Left ventricle myocardium superior (tissue), 1 donor: ENCODE data around the gene ACVR1C. TPM values are rescaled to one million over a fixed set of nuclear protein-coding genes. Genes with fewer than 3 reads are reported as not detected.
"Not testable (repeated sequence)": the region's sequence is repeated elsewhere in the genome, so short reads cannot be mapped to it uniquely, and the experiment has no call there.

Experiments used
- ATAC-seq: fragments of 200-7000 bp; cut with Tn5 transposase; one replicate; pipeline ENCODE4 v1.9.1; 2020; ENCODE audit warnings: mild to moderate bottlenecking, moderate library complexity
- DNase-seq: peaks from one replicate; pipeline ENCODE4 v3.0.0-alpha.2; 2020
- intact Hi-C: fragments of 100-400 bp; cut with micrococcal nuclease; formaldehyde crosslinking; loops from one replicate; pipeline ENCODE4 v1.11.0; 2022
- total RNA-seq: library from RNA; stranded (reverse); fragmentation: NEBNext Ultra II Directional; extraction: Animal tissue kit (Norgen Biotek cat#: 25700); gene quantifications from one replicate; pipeline ENCODE4 v1.2.1, GENCODE V29; 2021
- donor health status: DM: no; HTN: yes; CAD: no; lungs with severe emphysema.

ACVR1C gene
- total RNA-seq, 1 donor from 2014 or later = 0.32 TPM

DNA sequence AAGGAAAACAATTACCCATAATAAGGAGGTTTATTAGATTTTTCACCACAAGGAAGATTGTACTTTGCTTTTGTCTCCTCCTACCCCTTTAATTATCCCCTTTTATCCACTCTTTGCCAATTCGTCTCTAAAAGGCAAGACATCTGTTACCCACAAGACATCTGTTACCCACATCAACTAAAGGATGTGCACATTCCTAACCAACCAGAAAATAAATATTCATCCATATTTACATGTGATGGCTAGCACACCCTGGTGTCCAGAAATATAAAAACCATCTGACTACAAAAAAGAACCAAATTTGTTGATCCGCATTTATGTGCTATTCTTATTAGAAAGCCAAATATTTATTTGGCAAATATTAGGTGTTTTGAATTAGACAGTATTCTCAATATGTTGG lies 35.7 kb downstream of the ACVR1C start:
- DNase-seq = no peak
- intact Hi-C loops = loop anchor here (10.0 kb wide), 1 partner anchor 288 kb away; no protein-coding TSS in a partner anchor
- ATAC-seq = no peak

- DNase-seq = no peak
- no peak for ATAC-seq
- intact Hi-C loops = loop anchor here (10.0 kb wide), 1 partner anchor 288 kb away; no protein-coding TSS in a partner anchor
Observed at GRCh38 chr2:157592374-157592773, 36.3 kb downstream of the ACVR1C start.

DNA sequence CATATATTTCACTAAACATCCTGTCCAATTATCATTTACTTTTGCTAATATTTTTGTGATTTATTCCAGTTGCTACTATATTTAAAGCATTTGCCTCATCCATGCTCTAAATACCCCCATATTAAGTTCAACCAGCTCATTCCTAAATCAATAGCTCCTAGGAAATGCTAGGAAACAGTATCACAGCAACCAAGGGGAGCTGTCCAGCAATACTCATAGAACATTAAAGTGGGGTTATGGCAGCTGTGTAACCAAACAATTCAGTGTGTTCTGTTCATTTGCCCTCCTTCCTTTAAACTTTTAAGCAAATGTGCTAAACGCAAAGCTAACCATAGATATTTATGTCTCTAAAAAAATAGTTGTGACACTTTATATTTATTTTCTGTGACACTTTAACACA lies 41.1 kb downstream of the ACVR1C start:
- ATAC-seq (no peak), DNase-seq (no peak)
- intact Hi-C loops = no loop called here

GRCh38 chr2:157574165-157574564 lies 54.5 kb downstream of the ACVR1C start:
- DNase-seq (no peak), ATAC-seq (no peak)
- intact Hi-C loops = no loop called here

GRCh38 chr2:157572725-157573124 lies 55.9 kb downstream of the ACVR1C start:
- no peak for ATAC-seq
- intact Hi-C loops = no loop called here
- no peak for DNase-seq

DNA sequence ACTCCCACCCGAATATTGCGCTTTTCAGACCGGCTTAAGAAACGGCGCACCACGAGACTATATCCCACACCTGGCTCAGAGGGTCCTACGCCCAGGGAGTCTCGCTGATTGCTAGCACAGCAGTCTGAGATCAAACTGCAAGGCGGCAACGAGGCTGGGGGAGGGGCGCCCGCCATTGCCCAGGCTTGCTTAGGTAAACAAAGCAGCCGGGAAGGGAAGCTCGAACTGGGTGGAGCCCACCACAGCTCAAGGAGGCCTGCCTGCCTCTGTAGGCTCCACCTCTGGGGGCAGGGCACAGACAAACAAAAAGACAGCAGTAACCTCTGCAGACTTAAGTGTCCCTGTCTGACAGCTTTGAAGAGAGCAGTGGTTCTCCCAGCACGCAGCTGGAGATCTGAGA lies 62.0 kb downstream of the ACVR1C start:
- intact Hi-C loops, DNase-seq, ATAC-seq: not testable (repeated sequence)

DNA sequence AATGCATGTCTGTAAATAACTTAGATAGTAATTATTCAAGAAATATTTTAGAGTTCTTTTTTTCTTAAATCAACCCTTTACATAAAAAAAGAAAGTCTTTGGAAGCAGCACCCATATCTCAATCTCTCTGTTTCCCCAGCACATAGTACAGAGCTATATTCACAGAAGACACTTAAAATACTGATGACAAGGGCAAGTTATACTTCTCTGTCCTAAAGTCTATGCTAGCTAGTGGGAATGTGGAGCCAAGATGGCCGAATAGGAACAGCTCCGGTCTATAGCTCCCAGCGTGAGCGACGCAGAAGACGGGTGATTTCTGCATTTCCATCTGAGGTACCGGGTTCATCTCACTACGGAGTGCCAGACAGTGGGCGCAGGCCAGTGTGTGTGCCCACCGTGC lies 62.6 kb downstream of the ACVR1C start:
- intact Hi-C loops, DNase-seq, ATAC-seq: not testable (repeated sequence)

GRCh38 chr2:157565550-157565949 lies 63.1 kb downstream of the ACVR1C start:
- intact Hi-C loops = no loop called here
- ATAC-seq (no peak), DNase-seq (no peak)

DNA sequence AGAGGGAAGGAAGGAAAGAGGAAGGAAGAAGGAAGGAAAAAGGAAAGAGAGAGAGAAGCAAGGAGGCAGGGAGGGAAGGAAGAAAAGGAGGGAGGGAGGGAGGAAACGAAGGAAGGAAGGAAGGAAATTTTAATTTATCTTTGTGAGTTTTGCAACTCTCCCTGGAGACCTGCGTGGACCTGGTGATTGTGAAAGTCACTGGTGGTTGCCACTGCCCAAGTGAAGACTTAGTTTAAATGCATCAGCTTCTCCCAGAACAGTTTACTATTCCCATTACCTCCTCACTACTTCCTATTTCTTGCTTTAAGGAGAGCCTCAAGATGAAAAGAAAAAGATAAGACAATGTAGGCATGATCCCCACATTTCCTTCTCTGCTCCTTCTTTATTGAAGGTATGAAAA lies 68.8 kb downstream of the ACVR1C start:
- no peak for DNase-seq
- ATAC-seq = no peak
- intact Hi-C loops = no loop called here

DNA sequence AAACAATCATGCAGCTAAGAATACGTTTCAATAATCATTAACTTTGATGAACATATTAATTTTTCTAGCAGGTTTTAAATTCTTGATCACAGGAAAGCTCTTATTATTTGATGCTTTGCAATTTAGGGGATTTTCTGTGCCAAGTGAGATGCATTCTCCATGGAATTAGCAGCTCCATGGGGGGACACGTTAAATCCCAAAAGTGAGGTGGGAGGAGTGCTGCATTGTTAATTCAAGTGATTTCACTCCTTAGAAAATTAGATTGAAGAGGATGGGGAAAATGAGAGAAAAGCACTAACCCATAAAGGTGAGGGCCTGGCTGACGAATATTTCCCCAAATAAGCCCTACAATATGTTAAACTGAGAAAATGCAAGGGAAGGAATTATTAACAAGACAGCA lies 69.2 kb downstream of the ACVR1C start:
- ATAC-seq (no peak), DNase-seq (no peak)
- intact Hi-C loops = no loop called here

DNA sequence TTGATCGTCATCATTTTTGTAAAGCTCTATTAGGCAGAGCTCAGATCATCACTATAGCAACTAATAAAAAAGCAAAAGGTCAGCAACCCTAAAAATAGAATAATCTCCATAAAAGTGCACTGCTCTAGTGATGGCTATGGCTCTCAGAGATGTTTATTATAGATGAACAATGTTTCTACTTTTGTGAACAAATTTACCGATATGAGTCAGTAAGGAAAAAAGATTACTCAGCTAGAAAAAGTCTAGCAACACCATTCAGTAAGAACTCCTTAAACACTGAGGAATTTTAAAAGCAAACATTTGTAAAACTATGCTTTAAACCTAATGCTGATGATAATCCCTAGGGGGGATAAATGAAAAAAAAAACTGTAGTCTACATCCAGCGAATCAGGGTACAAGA lies 69.6 kb downstream of the ACVR1C start:
- intact Hi-C loops = no loop called here
- DNase-seq = no peak
- no peak for ATAC-seq

- DNase-seq = no peak
- no peak for ATAC-seq
- intact Hi-C loops = no loop called here
Observed at GRCh38 chr2:157557770-157558169, 70.9 kb downstream of the ACVR1C start.

DNA sequence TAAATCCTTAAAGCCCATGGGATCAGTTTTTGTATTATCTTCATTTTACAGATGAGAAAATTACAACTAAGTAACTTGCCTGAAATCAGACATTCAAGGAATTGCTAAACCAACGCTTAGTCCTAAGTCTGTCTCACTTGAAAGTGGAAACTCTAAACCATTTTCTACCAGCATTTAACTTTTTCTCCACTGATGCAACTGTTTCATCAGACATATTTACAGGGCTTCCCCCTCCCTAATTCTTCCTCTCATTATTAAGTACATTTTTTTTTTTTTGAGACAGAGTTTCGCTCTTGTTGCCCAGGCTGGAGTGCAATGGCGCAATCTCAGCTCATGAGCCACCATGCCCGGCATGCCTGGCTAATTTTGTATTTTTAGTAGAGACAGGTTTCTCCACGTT lies 88.6 kb downstream of the ACVR1C start:
- ATAC-seq = no peak
- intact Hi-C loops = no loop called here
- DNase-seq = no peak

DNA sequence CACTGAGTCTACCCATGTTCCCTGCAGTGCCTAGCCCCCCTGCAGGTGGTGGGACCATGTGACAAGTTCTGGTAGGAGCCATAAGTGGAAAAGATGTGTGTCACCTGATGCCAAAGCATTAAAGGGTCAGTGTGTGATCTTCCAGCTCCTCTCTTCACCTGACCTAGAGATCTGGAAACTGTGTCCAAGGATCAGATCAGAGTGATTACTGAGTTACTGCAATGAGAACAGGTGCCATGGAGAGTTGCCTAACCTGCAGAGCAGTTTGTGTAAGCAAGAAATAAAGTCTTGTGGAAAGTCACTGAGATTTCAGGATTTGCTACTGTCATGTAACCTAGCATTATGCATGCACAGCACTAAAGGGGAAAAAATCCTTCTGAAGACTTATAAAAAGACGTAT lies 90.6 kb downstream of the ACVR1C start:
- intact Hi-C loops = no loop called here
- ATAC-seq (no peak), DNase-seq (no peak)

- DNase-seq (no peak), ATAC-seq (no peak)
- intact Hi-C loops = no loop called here
Observed at GRCh38 chr2:157536815-157537214, 91.8 kb downstream of the ACVR1C start.

DNA sequence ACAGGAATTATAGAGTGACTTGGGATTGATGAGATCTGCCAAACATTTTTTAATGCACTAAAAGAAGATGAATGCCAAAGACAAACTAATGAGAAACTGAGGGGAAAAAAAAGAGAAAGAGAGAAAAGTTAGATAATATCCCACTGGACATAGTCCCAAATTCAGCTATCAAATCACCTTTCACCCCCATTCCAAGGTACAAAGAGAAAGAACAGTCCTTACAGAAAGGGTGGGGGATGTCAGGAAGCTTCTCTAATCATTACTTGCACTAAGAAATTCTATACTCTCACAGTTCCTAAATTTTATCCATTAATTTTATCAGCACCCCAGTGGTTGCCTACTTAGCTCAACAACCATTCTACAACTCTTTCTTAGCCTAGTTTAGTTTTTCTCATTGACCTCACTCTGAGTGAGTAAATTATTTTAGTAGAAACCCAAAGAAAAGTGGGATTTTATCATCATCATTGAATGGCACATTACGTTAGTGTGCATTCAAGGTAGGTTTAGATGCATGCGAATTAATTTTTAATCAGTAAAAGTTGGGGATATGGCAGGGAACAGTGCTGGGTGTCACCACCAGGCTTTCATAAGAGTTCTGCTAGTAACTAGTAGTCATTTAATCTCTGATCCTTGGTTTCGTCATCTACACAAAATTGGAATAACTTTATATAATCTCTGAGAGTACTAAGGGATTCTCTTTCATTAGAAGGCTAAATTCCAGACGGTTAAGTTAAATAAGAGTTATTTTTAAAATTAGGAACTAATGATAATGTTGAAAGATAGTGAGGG lies 99.5 kb downstream of the ACVR1C start:
- ATAC-seq (no peak), DNase-seq (no peak)
- intact Hi-C loops = no loop called here

DNA sequence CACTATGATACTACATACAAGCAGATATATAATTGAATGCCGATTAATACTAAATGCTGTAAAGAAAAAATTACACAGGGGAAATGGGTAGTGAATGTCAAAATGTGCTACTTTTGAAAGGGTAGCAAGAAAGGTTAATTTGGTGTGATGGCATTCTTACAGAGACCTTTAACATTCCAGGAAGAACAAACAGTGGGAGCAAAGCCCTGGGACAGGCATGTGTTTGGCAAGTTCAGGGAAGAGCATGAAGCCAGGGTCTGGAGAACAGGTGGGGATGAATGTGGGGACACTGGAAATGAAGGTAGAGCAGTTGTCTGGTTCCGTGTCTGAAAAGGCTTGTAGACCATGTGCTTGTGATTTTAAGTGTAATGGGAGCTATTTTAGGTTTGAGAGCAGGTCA lies 102.6 kb downstream of the ACVR1C start:
- DNase-seq (no peak), ATAC-seq (no peak)
- intact Hi-C loops = no loop called here

GRCh38 chr2:157523270-157524247 lies 105.1 kb downstream of the ACVR1C start:
- DNase-seq (no peak), ATAC-seq (no peak)
- intact Hi-C loops = no loop called here

DNA sequence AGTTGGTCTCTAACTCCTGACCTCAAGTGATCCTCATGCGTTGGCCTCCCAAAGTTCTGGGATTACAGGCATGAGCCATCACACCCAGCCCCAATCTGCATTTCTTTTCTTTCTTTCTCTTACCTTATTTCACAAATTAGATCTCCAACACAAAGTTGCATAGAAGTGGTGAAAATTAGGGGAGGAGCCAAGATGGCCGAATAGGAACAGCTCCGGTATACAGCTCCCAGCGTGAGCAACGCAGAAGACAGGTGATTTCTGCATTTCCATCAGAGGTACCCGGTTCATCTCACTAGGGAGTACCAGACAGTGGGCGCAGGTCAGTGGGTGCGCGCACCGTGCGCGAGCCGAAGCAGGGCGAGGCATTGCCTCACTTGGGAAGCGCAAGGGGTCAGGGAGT lies 113.7 kb downstream of the ACVR1C start:
- intact Hi-C loops, ATAC-seq, DNase-seq: not testable (repeated sequence)

DNA sequence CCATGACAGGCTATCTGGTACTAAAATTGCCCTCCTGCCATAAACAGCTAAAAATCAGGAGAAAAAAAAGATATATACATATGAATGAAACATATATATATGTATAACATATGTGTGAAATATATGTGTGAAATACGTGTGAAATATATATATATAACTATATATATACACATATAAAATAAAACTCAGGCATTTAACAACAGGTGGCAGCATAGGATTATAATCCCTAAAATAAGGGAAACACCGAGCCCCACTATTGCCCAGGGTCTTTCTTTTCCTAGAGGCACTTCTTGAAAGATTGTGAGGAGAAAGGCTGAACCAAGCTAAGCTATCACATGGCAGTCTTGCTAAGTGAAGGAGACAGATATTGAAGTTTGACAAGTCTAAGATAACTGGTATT lies 118.9 kb downstream of the ACVR1C start:
- DNase-seq (no peak), ATAC-seq (no peak)
- intact Hi-C loops = no loop called here
